CD4-positive, alpha-beta memory T cell (primary cell): ENCODE data around the gene PER1. TPM values are rescaled to one million over a fixed set of nuclear protein-coding genes. Genes with fewer than 3 reads are reported as not detected.

Experiments
- CTCF ChIA-PET: fragments of 350-600 bp; sonication (Branson Sonifier 250); formaldehyde crosslinking; loops from one replicate; lab custom pipeline; 2021; ENCODE audit warnings: inconsistent platforms; ENCODE audit not compliant: partially characterized antibody; lab: Charles Lee
- POLR2A ChIA-PET: fragments of 350-600 bp; sonication (Branson Sonifier 250); formaldehyde crosslinking; loops from one replicate; lab custom pipeline; 2021; ENCODE audit not compliant: partially characterized antibody; lab: Charles Lee
- DNase-seq, 5 donors: peaks; one replicate each; pipeline versions ENCODE4 v3.0.0 to v3.0.0-alpha.2; 2020 to 2022; ENCODE audit warnings: mixed read lengths in 1 of 5
- H3K27ac ChIP-seq: one replicate; pipeline ENCODE4 v1.7.0; 2013; ENCODE audit warnings: low read depth, low read length
- H3K27me3 ChIP-seq: 2 replicates; pipeline ENCODE4 v1.7.0; 2013; ENCODE audit warnings: mild to moderate bottlenecking, low read length, moderate library complexity; ENCODE audit not compliant: insufficient read depth
- H3K36me3 ChIP-seq: 2 replicates; pipeline ENCODE4 v1.7.0; 2013; ENCODE audit warnings: mild to moderate bottlenecking, low read length, moderate library complexity; ENCODE audit not compliant: insufficient read depth
- H3K4me1 ChIP-seq: 2 replicates; pipeline ENCODE4 v1.7.0; 2013; ENCODE audit warnings: mild to moderate bottlenecking, low read length, moderate library complexity; ENCODE audit not compliant: insufficient read depth
- H3K4me3 ChIP-seq, 2 donors: one replicate each; pipeline ENCODE4 v1.7.0; 2013; ENCODE audit warnings: low read length in 2 of 2, mild to moderate bottlenecking in 1 of 2
- H3K9me3 ChIP-seq, 2 donors: one replicate each; pipeline ENCODE4 v1.7.0; 2013; ENCODE audit warnings: low read length in 2 of 2, control low read depth in 1 of 2; ENCODE audit not compliant: control insufficient read depth in 1 of 2
- H3K27ac Mint-ChIP-seq, 7 donors: one replicate each; pipeline ENCODE4 v1.8.0; 2020 to 2021; ENCODE audit warnings: mixed read lengths in 7 of 7, mild to moderate bottlenecking in 6 of 7, inconsistent platforms in 3 of 7, moderate library complexity in 3 of 7
- H3K27me3 Mint-ChIP-seq, 2 donors: one replicate each; pipeline ENCODE4 v1.8.0; 2020 to 2021; ENCODE audit warnings: mixed read lengths in 2 of 2
- H3K36me3 Mint-ChIP-seq, 2 donors: one replicate each; pipeline ENCODE4 v1.8.0; 2020 to 2021; ENCODE audit warnings: mixed read lengths in 2 of 2, inconsistent platforms in 1 of 2, mild to moderate bottlenecking in 1 of 2
- H3K4me1 Mint-ChIP-seq, 4 donors: one replicate each; pipeline ENCODE4 v1.8.0; 2020 to 2021; ENCODE audit warnings: mixed read lengths in 4 of 4, mild to moderate bottlenecking in 1 of 4
- H3K4me3 Mint-ChIP-seq, 8 donors: one replicate each; pipeline ENCODE4 v1.8.0; 2020 to 2021; ENCODE audit warnings: mixed read lengths in 8 of 8, mild to moderate bottlenecking in 7 of 8, moderate library complexity in 6 of 8, inconsistent platforms in 3 of 8
- H3K9me3 Mint-ChIP-seq, 8 donors: one replicate each; pipeline ENCODE4 v1.8.0; 2020 to 2021; ENCODE audit warnings: mixed read lengths in 8 of 8, mild to moderate bottlenecking in 5 of 8, inconsistent platforms in 3 of 8, moderate library complexity in 1 of 8
- intact Hi-C: fragments of 100-400 bp; cut with micrococcal nuclease; formaldehyde crosslinking; loops from one replicate; pipeline ENCODE4 v1.15.1; 2023
- polyA plus RNA-seq, 2 donors: library from polyadenylated mRNA; unstranded; fragments of 300-500 nt; fragmentation: Illumina TruSeq; gene quantifications; one replicate each; pipeline ENCODE4 v1.2.3, GENCODE V29; 2021
- total RNA-seq, 2 experiments: library from RNA; stranded (reverse); gene quantifications; one replicate each; pipeline ENCODE4 v1.2.3, GENCODE V29; 2021

Gene PER1
- total and polyA plus RNA-seq, 4 experiments from 2014 or later: 3.7 to 79.4 (median 48.7) TPM

DNA sequence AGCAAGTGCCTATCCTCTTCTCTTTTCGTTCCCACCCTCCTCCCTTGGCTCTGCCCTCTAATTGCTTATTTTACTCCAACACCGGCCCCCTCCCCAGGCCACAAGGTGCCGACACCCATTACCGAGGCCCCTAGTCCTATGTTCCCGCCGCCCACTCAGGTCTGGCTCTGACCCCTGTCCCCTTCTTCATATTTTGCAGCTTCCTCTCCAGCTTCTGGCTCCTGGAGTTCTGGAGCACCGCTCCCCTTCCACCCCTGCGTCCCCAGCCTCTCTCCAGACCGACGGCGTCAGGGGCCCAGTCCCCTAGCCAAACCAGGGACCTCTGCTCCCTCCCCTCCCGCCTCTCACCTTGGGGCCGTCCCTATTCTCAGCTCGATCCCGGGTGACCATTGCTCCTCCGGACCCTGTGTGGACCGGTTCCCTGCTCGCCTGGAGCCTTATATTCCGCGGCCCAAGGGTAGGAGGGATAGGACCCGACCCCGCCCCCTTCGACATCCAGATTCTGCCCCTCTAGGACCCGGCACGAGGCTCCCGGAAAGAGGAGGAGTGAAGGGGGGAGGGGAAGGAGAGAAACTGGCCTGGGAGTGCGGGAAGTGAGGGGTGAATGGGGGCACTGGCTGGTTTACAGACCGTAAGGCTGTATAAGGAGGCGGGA, 28.4 kb downstream of the PER1 start, which contains the start of gene HES7:
HES7 (minus strand) TSS at position 412 of the 655 bp plus-strand sequence; CDS start at position 390, 22 bp downstream.
- Mint-ChIP-seq H3K9me3 (peaks cover 0 to 32% (median under 1%) of the 10 kb centered on the region in 8 donors), H3K27me3 (peaks cover 12 to 40% of the 10 kb centered on the region in 2 donors), H3K36me3 (peaks cover 0 to 41% of the 10 kb centered on the region in 2 donors), H3K27ac (peak within 1 kb of the TSS; percentile 77 to 100 (median 89)), H3K4me1 (peaks cover 49 to 77% (median 64%) of the 10 kb centered on the region in 4 donors), H3K4me3 (peak within 1 kb of the TSS; percentile 85 to 99 (median 92))
- intact Hi-C loops: no loop called here
- ChIA-PET POLR2A (interaction anchor here (0.8 to 9.5 kb wide), 17 partner anchors 14 to 438 kb away, joined by 3 to 152 read pairs (median 5); partner anchors contain the start of genes BORCS6, CTC1, RNF227 and SLC25A35), CTCF (interaction anchor here (0.7 to 2.8 kb wide), 7 partner anchors 13 to 177 kb away, joined by 3 to 21 read pairs (median 4); no protein-coding TSS in a partner anchor)
- peaks cover 20% of the 10 kb centered on the region for H3K27me3 ChIP-seq
- no peak within 1 kb of the TSS for H3K27ac ChIP-seq
- no peak for DNase-seq
- peaks cover 69% of the 10 kb centered on the region for H3K4me1 ChIP-seq
- no peaks in the 10 kb centered on the region for H3K9me3 ChIP-seq
- peak within 1 kb of the TSS; percentile 49 to 68 for H3K4me3 ChIP-seq
- no peaks in the 10 kb centered on the region for H3K36me3 ChIP-seq

DNA sequence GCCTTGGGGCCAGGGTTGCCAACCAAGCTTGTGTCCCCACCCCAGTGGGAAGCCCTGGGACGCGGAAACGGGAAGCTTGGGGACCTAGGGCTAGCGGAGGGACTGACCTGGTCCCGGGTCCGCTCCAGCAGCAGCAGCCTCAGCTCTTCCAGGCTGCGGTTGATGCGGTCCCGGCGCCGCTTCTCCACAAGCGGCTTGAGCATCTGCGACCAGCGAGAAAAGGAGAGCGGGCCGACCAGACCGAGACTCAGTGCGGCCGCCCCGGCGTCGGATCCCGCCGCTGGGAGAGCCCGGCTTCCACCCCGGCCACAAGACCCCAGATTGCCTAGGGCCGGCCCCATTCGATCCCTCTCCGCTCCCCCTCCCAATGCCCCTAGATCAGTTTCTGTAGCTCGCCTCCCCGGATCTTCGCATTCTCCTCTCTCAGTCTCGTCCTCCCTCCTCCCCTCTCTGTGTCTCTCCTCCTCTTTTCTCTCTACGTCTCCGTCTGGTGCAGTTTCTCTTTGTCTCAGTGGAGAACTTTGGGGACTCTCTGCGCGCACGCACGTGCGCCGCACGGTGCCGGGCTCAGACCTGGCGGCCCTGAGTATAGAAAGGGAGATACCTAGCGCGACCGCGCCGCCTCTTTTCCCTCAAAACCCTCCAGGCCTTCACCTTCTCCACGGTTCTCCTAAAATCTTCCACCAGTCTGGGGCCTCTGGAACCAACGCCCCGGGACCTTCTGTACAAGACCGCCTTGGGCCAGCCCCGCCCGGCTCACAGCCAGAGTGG, 29.1 kb downstream of the PER1 start:
- Mint-ChIP-seq H3K9me3 (peaks cover 0 to 33% (median under 1%) of the 10 kb centered on the region in 8 donors), H3K27ac (peak overlapping the region; percentile 20 to 100 (median 79)), H3K4me3 (peak overlapping the region; percentile 85 to 99 (median 92)), H3K27me3 (peaks cover 12 to 47% of the 10 kb centered on the region in 2 donors), H3K4me1 (peaks cover 55 to 84% (median 70%) of the 10 kb centered on the region in 4 donors), H3K36me3 (peaks cover 0 to 48% of the 10 kb centered on the region in 2 donors)
- H3K4me3 ChIP-seq: peak overlapping the region; percentile 49 to 68
- ChIA-PET CTCF (interaction anchor here (0.7 to 2.8 kb wide), 6 partner anchors 13 to 44 kb away, joined by 3 to 21 read pairs (median 3); no protein-coding TSS in a partner anchor), POLR2A (interaction anchor here (0.6 to 9.5 kb wide), 15 partner anchors 15 to 129 kb away, joined by 3 to 152 read pairs (median 6); partner anchors contain the start of gene BORCS6)
- peaks cover 20% of the 10 kb centered on the region for H3K27me3 ChIP-seq
- H3K4me1 ChIP-seq: peaks cover 74% of the 10 kb centered on the region
- no peaks in the 10 kb centered on the region for H3K36me3 ChIP-seq
- peak; percentile 46 to 57 (median 51) for DNase-seq
- no peaks in the 10 kb centered on the region for H3K9me3 ChIP-seq
- intact Hi-C loops: no loop called here
- H3K27ac ChIP-seq: no peak overlapping the region

DNA sequence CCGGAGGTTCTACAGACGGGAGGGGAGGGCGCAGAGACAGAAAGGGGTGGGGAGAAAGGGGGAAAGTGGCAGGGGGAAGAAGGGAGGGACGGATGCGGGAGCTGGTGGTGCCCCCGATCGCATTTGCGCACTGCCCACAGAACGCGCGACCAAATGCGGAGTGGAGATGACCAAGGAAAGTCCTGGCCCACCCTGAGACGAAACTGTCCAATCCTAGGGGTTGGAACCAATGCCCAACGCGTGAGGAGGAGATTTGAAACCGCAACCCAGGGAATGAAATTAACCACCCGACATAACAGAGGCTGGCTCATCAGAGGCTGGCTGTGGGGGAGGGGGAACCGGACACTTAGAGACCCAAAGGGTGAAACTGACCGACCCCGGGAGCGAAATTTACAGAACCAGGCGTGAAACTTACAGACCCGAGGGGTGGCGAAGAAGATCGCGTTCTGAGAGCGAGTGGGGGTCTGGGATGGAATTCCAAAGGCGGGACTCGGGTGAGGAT, 29.7 kb downstream of the PER1 start:
- Histone ChIP-seq H3K27me3 (peaks cover 20% of the 10 kb centered on the region), H3K4me3 (peak overlapping the region; percentile 49), H3K4me1 (peaks cover 80% of the 10 kb centered on the region), H3K36me3 (no peaks in the 10 kb centered on the region), H3K9me3 (no peaks in the 10 kb centered on the region), H3K27ac (no peak overlapping the region)
- peak overlapping the region; percentile 82 to 99 (median 92) for H3K4me3 Mint-ChIP-seq
- peaks cover 58 to 91% (median 75%) of the 10 kb centered on the region in 4 donors for H3K4me1 Mint-ChIP-seq
- POLR2A ChIA-PET: interaction anchor here (0.6 to 9.5 kb wide), 12 partner anchors 12 to 130 kb away, joined by 3 to 152 read pairs (median 5); partner anchors contain the start of gene BORCS6
- H3K27me3 Mint-ChIP-seq: peaks cover 12 to 48% of the 10 kb centered on the region in 2 donors
- H3K9me3 Mint-ChIP-seq: peaks cover 0 to 33% (median under 1%) of the 10 kb centered on the region in 8 donors
- intact Hi-C loops: no loop called here
- DNase-seq: no peak
- CTCF ChIA-PET: interaction anchor here (0.9 to 2.8 kb wide), 5 partner anchors 12 to 43 kb away, joined by 3 to 21 read pairs (median 3); no protein-coding TSS in a partner anchor
- H3K27ac Mint-ChIP-seq: peak overlapping the region in 4 of 7 donors; percentile 72 to 100 (median 78)
- peaks cover 0 to 49% of the 10 kb centered on the region in 2 donors for H3K36me3 Mint-ChIP-seq

DNA sequence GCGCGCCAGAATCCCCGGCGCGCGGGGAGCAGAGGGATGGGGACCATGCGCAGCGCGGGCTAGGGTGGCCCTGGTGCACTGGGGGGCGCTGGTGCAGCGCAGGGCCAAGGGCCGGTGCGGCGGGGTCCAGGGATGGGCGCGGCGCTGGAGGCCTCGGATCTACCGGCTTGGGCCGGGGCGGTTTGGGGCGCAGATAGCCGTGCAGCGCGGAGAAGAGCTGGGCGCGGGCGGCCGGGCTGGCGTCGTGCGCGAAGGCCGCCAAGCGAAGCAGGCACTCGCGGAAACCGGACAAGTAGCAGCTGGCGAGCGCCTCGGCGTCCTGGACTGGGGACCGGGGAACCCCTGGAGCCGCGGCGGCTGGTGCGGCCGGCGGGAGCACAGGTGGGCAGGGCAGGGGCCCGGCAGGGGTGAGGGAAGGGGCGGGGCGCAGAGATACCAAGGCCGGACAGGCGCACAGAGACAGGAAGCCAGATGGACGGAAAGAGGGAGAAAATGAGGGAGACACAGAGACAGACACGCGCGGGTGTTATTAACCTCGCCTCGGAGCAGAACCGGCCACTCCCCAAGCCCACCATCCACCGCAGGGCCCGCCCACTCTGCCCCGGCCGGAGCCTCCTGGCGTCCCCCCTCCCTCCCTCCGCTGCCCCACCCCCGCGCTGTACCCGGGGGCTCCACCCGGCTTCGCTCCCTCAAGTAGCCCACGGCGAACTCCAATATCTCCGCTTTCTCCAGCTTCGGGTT, 30.4 kb downstream of the PER1 start:
- ChIA-PET POLR2A (interaction anchor here (0.6 to 9.5 kb wide), 11 partner anchors 12 to 101 kb away, joined by 3 to 152 read pairs (median 4); partner anchors contain the start of gene BORCS6), CTCF (interaction anchor here (0.7 kb wide), 1 partner anchor 89 kb away, joined by 3 read pairs; the partner anchor contains the start of gene AURKB)
- intact Hi-C loops: no loop called here
- Histone ChIP-seq H3K4me3 (peak overlapping the region in 1 of 2 donors; percentile 49), H3K4me1 (peaks cover 78% of the 10 kb centered on the region), H3K9me3 (no peaks in the 10 kb centered on the region), H3K27me3 (peaks cover 20% of the 10 kb centered on the region), H3K36me3 (no peaks in the 10 kb centered on the region), H3K27ac (no peak overlapping the region)
- Mint-ChIP-seq H3K27me3 (peaks cover 12 to 44% of the 10 kb centered on the region in 2 donors), H3K4me1 (peaks cover 54 to 86% (median 71%) of the 10 kb centered on the region in 4 donors), H3K9me3 (peaks cover 0 to 33% (median under 1%) of the 10 kb centered on the region in 8 donors), H3K4me3 (peak overlapping the region; percentile 82 to 99 (median 92)), H3K36me3 (peaks cover 0 to 48% of the 10 kb centered on the region in 2 donors), H3K27ac (peak overlapping the region in 3 of 7 donors; percentile 61 to 100 (median 77))
- DNase-seq: peak in 4 of 5 donors; percentile 27 to 44 (median 36)

DNA sequence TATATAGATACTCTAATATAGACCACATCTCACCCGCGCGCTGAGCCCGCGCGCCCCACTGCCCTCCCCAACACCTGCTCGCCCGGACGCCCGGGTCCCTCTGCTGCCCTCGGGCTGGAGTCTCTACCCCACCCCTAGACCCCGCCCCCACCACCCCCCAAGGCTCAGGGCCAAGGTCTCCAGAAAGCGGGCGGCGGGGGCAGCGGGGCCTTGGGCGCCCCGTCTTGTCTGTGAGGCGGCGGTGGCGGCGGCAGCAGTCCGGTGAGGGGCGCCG, 30.9 kb downstream of the PER1 start:
- ChIA-PET CTCF (no interaction called here), POLR2A (interaction anchor here (1.5 to 9.5 kb wide), 6 partner anchors 13 to 102 kb away, joined by 4 to 152 read pairs (median 36); no protein-coding TSS in a partner anchor)
- intact Hi-C loops: no loop called here
- Histone ChIP-seq H3K36me3 (no peaks in the 10 kb centered on the region), H3K4me3 (peak overlapping the region in 1 of 2 donors; percentile 24), H3K27me3 (peaks cover 23% of the 10 kb centered on the region), H3K27ac (no peak overlapping the region), H3K4me1 (peaks cover 74% of the 10 kb centered on the region), H3K9me3 (no peaks in the 10 kb centered on the region)
- Mint-ChIP-seq H3K36me3 (peaks cover 0 to 45% of the 10 kb centered on the region in 2 donors), H3K4me1 (peaks cover 51 to 87% (median 67%) of the 10 kb centered on the region in 4 donors), H3K27me3 (peaks cover 16 to 46% of the 10 kb centered on the region in 2 donors), H3K27ac (peak overlapping the region in 1 of 7 donors; percentile 100), H3K9me3 (peaks cover 0 to 31% (median under 1%) of the 10 kb centered on the region in 8 donors), H3K4me3 (peak overlapping the region; percentile 88 to 95 (median 94))
- no peak for DNase-seq
